CD4-positive, alpha-beta T cell treated with Interleukin-2 at 100 ng/mL for 4 hours (primary cell): Measurements from ENCODE around the gene TSPAN9.

ENCODE experiments used
- DNase-seq: peaks from one replicate; pipeline ENCODE4 v3.0.0-alpha.2; 2020; ENCODE audit warnings: low spot score

TSPAN9 gene

GRCh38 chr12:3299929-3300832 is 223.0 kb downstream of the TSPAN9 start:
- peak; percentile 72 for DNase-seq

GRCh38 chr12:3300833-3301401 is 223.7 kb downstream of the TSPAN9 start:
- DNase-seq = no peak

GRCh38 chr12:3302401-3303041 is 225.3 kb downstream of the TSPAN9 start:
- DNase-seq = no peak

- no peak for DNase-seq
Observed at GRCh38 chr12:3303410-3304136, 226.4 kb downstream of the TSPAN9 start.

GRCh38 chr12:3304436-3305165 is 227.4 kb downstream of the TSPAN9 start:
- DNase-seq = no peak

- no peak for DNase-seq
Observed at GRCh38 chr12:3305464-3305863, 228.3 kb downstream of the TSPAN9 start.

- no peak for DNase-seq
Observed at GRCh38 chr12:3305904-3306619, 228.9 kb downstream of the TSPAN9 start.

GRCh38 chr12:3307389-3307788 is 230.2 kb downstream of the TSPAN9 start:
- no peak for DNase-seq

GRCh38 chr12:3308063-3308462 is 230.9 kb downstream of the TSPAN9 start:
- no peak for DNase-seq

- DNase-seq = no peak
Observed at GRCh38 chr12:3308609-3309008, 231.4 kb downstream of the TSPAN9 start.

GRCh38 chr12:3309805-3310204 is 232.6 kb downstream of the TSPAN9 start:
- no peak for DNase-seq

- no peak for DNase-seq
Observed at GRCh38 chr12:3310271-3311026, 233.3 kb downstream of the TSPAN9 start.

- DNase-seq = no peak
Observed at GRCh38 chr12:3311027-3311402, 233.8 kb downstream of the TSPAN9 start.

GRCh38 chr12:3311491-3312103 is 234.4 kb downstream of the TSPAN9 start:
- DNase-seq = no peak

GRCh38 chr12:3313066-3313465 is 235.9 kb downstream of the TSPAN9 start:
- no peak for DNase-seq

GRCh38 chr12:3313675-3314663 is 236.8 kb downstream of the TSPAN9 start:
- peak; percentile 11 for DNase-seq

- no peak for DNase-seq
Observed at GRCh38 chr12:3315201-3315661, 238.1 kb downstream of the TSPAN9 start.

- no peak for DNase-seq
Observed at GRCh38 chr12:3316776-3317480, 239.7 kb downstream of the TSPAN9 start.
